ENCODE results near the gene PHACTR3.

PHACTR3 gene

DNA sequence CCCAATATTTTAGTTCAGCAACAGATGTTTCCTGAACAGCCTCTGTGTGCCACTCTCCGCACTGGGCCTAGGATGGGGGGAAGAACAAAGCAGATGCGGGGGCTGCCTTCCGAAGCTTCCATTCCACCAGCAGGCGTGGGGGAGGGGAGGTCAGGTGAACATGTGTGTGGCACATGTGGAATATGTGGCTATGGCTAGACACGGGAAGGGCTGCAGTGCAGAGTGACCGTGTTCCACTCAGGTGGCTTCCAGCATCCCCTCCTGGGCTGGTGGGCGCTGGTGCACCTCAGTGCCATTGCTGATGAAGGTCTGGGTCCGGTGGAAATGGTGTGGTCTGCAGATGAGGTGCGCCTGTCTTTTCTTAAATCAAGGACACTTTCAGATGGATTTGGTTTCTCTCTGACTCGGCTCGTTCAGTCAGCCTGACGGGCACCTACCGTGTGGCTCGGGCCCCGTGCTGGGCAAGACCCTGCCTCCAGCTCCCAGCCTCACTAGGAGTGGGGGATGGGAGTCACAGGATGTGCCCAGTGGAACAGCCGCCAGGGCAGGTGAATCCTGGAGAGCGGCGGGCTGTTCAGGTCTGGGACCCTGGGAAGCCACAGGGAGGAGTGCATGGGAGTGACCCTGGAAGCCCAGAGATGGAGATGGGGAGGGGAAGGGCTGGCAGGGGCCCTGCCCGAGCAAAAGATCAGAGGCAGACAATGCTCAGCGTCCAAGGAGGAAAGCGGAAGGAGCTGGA lies 218.1 kb downstream of the PHACTR3 start:
- Mint-ChIP-seq H3K36me3 (no peaks in the 10 kb centered on the region), H3K27ac (no peak overlapping the region), H3K4me3 (no peak overlapping the region), H3K4me1 (no peaks in the 10 kb centered on the region), H3K9me3 (no peaks in the 10 kb centered on the region), H3K27me3 (peaks cover 10% of the 10 kb centered on the region)
- no peak for ATAC-seq

DNA sequence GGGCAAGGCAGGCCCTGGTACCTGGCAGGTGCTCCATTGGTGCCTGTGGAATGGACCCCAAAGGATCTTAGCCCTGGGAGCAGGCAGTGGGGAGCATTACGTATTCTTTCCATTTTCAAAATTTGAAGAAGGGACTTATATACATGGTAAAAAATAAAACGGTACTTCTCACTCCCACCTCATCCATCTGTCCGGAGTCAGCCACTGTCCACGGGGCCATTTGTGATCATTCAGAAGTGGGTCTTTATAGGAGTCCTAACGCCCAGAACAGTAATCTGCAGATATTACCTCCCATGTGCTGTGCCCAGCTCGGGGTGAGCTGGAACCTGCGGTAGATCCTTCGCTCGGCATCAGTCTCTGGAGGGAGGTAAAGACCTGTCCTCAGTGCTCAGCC lies 218.7 kb downstream of the PHACTR3 start:
- Mint-ChIP-seq H3K4me1 (no peaks in the 10 kb centered on the region), H3K27me3 (peaks cover 10% of the 10 kb centered on the region), H3K36me3 (no peaks in the 10 kb centered on the region), H3K9me3 (no peaks in the 10 kb centered on the region), H3K27ac (no peak overlapping the region), H3K4me3 (no peak overlapping the region)
- ATAC-seq, result no peak

DNA sequence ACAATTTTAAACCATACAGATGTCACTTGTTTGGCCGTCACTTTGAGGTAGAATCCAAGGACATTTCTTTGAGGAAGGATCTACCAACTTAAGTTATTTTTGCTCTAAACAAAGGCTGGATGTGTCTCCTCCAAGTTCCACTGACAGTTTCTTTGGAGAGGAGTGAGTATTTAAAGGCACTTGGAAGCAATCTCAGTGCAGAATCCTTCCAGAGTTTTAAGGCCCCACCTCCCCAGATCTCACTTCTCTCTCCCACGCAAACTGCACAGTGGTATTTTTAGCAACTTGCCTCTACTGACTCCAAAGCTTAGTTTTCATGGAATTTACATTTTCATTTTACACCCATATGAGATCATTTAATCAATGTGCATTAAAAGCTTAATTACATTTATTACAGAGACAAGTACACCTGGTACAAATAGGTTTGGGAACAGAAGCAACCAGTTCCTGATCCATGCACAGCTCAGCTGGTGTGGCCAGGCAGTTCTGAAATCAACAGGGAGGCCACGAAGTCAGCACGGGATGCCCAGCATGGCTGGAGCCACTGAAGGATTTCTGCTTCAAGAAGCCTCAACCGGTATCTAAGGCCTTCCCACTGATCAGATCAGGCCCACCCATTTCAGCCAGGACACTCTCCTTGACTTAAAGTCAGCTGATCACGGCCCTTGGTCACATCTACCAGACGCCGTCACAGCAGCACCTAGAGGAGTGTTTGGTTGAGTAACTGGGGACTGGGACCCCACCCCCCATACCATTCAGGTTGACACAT lies 219.3 kb downstream of the PHACTR3 start:
- Mint-ChIP-seq H3K9me3 (no peaks in the 10 kb centered on the region), H3K27ac (no peak overlapping the region), H3K27me3 (peaks cover 16% of the 10 kb centered on the region), H3K4me3 (no peak overlapping the region), H3K36me3 (no peaks in the 10 kb centered on the region), H3K4me1 (no peaks in the 10 kb centered on the region)
- ATAC-seq, result no peak

DNA sequence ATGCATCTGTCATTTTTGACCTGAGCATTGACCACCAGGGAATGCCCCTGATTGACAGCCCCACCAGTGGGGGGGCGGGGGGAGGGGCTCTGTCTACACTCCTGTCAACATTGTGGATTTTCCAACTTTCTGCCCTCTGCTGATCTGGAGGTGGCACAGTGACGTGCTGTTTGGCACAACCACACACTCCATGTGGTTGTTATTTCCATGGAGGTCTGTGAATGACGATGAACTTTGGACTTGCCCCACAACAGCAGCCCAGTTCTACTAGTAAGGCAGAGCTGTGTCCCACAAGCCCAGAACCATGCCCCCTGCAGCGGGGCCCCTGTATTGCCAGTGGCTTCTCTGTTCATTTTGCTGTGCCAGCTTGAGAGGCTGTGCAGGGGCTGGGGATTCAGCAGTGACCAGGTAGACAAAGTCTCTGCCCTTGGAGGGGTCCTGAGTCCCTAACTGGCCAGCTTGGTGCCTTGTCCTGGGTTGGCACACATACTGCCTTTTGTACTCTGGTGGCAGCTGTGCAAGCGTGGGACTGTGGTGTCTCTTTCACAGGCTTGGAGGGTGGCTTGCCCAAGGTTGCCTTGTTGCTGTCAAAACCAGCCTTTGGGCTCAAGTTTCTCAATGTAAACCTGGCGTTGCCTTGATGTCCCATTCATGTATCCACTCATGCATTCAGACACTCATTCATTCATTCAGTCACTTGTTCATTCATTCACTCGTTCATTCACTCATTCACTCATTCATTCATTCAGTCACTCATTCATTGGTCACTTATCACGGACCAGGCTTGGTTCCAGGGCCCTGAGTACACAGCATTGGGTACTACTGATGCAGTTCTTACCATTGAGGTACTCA lies 220.6 kb downstream of the PHACTR3 start:
- Mint-ChIP-seq H3K27me3 (peaks cover 19% of the 10 kb centered on the region), H3K4me3 (no peak overlapping the region), H3K36me3 (no peaks in the 10 kb centered on the region), H3K9me3 (peaks cover under 1% of the 10 kb centered on the region), H3K4me1 (no peaks in the 10 kb centered on the region), H3K27ac (no peak overlapping the region)
- no peak for ATAC-seq

DNA sequence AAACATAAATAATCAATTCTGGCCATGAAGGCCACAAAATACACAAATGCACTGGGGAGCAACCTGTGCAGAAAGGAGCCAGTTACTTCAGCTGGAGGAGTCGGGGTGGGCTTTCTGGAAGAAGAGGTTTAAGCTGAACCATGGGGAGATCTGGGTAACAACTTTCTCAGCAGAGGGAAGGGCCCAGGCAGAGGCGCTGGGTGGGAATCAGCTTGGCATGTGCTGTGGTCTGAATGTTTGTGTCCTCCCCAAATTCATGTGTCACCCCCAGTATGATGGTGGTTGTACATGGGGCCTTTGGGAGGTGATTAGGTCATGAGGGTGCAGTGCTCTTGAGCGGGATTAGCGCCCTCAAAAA lies 221.2 kb downstream of the PHACTR3 start:
- no peak overlapping the region for H3K27ac Mint-ChIP-seq
- H3K36me3 Mint-ChIP-seq, result no peaks in the 10 kb centered on the region
- ATAC-seq, result no peak

DNA sequence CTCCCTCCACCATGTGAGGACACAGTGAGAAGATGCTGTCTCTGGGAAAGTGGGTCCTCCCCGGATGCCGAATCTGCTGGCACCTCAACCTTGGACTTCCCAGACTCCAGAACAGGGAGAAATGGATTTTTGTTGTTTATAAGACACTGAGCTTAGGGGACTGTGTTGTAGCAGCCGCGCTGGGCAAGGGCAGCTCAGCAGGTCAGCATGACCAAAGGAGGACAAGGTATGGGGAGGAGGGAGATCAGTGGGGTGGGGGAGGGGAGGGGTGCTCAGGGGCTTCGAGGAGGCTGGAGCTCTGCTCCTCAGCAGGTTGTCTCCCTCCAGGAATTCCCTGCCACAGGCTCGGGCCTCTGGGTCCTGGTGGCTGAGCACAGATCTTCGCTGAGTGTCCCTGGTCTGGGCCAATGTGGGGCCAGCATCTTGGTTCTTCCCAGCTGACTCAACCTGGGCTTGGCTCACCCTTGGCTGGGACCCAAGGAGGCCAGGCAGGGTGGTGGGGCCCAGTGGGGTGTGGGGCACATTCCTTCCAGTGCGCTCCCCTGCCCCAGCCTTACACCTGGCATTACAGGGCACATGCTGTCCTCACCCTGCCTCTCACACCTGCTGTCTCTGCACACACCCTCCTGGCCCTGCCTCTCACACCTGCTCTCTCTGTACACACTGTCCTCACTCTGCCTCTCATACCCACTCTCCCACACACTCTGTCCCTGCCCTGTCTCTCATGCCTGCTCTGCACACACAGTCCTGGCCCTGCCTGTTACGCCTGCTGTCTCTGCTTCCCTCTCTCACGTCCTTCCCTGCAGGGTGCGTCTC lies 221.8 kb downstream of the PHACTR3 start:
- Mint-ChIP-seq H3K36me3 (no peaks in the 10 kb centered on the region), H3K4me3 (no peak overlapping the region), H3K27me3 (peaks cover 10% of the 10 kb centered on the region), H3K4me1 (no peaks in the 10 kb centered on the region), H3K9me3 (peaks cover 3% of the 10 kb centered on the region), H3K27ac (no peak overlapping the region)
- peak; percentile 25 for ATAC-seq

More for the DNA sequence above, 221.2 kb downstream of the PHACTR3 start:
- Mint-ChIP-seq H3K9me3 (peaks cover 3% of the 10 kb centered on the region), H3K4me3 (no peak overlapping the region), H3K4me1 (no peaks in the 10 kb centered on the region), H3K27me3 (peaks cover 13% of the 10 kb centered on the region)

DNA sequence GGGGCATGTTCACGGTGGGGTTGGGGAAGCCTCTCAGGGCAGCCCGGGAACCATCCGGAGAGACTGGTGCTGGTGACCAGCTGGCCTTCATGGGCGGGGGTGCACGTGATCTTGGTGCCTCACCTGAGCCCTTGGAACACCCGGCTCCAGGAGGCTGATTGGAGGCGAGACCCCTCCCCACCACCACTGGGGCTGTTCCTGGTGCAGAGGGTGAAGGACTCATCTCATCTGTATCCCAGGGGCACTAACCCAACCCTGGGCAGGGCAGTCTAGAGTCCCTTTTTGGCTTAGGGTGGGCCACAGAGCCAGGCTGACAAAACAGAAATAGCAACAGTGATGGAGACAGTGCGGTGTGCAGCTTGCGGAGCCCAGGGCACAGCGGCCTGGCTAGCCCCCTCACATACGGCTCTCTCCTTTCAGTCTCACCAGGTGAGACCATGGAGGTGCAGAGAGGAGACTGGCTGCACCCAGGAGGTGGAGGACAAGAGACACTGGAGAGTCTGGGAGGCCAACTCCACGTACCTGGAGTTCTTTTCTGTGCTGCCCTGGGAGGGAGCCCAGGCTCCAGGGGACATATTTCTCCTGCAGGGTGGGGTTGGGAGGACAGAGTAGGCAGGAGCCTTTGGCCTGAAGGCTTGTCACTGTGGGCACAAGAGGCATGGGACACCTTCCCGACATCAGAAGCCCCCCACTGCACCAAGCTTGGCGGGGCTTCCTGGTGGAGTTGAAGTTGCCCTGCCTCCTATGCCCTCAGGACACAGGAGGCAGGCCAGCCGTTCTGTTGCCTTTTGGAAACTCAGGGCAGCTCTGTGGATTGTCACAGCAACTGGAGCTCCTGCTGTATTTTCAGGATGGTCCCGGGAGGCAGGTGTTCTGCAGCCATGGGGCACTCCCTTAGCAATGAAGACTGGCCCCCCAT lies 223.1 kb downstream of the PHACTR3 start:
- no peaks in the 10 kb centered on the region for H3K36me3 Mint-ChIP-seq
- H3K4me3 Mint-ChIP-seq, result no peak overlapping the region
- peaks cover 10% of the 10 kb centered on the region for H3K27me3 Mint-ChIP-seq
- H3K27ac Mint-ChIP-seq, result no peak overlapping the region
- no peak for ATAC-seq
- H3K9me3 Mint-ChIP-seq, result peaks cover 3% of the 10 kb centered on the region
- H3K4me1 Mint-ChIP-seq, result no peaks in the 10 kb centered on the region

DNA sequence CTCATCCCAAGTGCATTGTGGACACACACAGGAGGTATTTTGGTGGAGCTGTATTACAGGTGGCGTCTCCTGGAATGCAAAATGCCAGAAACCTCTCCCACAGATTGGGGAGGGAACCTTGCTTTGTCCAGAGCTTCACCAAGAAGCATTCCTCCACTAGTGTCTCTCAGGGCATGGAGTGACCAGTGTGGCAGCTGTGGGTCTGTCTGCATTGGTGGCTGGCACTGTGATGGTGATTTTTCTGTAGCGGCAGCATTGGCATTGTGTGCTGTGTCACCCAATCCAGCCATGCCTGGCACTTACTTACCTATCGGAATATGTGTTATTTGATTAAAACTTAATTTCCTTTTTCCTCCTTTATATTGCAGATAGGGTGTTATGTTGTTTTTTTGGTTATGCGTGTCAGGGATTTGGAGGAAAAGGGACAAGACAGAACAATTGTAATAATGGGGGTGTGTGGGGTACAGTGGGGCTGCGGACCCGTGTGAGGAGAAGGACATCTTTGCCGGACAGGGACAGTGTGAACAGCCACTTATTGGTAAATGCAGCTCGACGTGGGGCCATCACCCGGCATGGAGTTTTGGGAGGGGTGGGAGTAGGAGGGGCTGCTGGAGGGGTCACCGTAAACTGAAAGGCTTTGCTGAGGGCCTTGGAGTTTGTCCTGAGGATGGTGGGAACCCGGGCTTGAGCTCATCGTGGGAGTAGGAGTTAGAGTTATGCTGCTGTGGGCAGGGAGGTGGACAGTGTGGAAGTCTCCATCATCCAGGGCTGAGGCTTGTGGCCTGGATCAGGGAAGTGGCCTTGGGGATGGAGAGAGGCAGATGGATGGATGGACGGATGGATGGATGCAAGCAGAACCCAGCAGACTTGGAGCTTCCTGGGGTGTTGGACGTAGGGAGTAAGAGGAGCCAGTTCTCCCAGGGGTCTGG lies 224.0 kb downstream of the PHACTR3 start:
- Mint-ChIP-seq H3K27ac (no peak overlapping the region), H3K27me3 (peaks cover 13% of the 10 kb centered on the region), H3K9me3 (peaks cover 3% of the 10 kb centered on the region), H3K4me3 (no peak overlapping the region), H3K36me3 (no peaks in the 10 kb centered on the region), H3K4me1 (no peaks in the 10 kb centered on the region)
- no peak for ATAC-seq

DNA sequence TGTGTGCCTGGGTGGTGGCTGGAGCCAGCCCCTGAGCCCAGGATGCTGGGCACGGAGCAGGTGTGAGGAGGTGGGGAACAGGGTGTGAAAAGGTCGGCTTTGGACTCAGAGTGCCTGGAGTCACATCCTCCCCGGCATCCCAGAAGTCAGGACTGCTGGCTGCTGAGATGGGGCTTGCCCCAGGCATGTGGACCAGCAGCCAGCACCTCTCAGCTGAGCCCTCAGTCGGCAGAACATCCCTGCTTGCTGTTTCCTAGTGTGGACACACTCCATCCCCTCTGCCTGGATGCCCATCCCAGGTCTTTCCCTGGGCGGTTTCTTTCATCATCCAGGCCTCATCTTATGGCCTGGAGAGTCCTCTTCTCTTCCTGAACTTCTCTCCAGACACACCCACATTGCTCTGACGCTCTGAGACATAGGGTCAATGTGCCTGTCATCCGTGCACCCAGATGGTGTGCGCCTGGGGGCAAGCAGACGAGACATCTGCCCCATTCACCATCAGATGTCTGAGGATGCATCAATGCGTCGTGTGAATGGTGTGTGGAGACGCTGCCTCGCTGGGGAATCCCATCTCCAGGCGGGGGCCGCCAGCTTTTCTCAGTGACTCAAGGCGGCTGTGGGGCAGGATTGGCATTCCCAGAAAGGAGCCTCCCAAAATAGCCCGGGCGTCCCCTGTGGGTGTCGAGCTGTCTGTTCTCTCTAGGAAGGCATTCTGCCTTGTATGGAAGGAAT lies 224.9 kb downstream of the PHACTR3 start:
- no peaks in the 10 kb centered on the region for H3K4me1 Mint-ChIP-seq
- H3K27ac Mint-ChIP-seq, result no peak overlapping the region
- no peak for ATAC-seq
- peaks cover 3% of the 10 kb centered on the region for H3K9me3 Mint-ChIP-seq
- H3K36me3 Mint-ChIP-seq, result no peaks in the 10 kb centered on the region
- peaks cover 22% of the 10 kb centered on the region for H3K27me3 Mint-ChIP-seq
- H3K4me3 Mint-ChIP-seq, result no peak overlapping the region

DNA sequence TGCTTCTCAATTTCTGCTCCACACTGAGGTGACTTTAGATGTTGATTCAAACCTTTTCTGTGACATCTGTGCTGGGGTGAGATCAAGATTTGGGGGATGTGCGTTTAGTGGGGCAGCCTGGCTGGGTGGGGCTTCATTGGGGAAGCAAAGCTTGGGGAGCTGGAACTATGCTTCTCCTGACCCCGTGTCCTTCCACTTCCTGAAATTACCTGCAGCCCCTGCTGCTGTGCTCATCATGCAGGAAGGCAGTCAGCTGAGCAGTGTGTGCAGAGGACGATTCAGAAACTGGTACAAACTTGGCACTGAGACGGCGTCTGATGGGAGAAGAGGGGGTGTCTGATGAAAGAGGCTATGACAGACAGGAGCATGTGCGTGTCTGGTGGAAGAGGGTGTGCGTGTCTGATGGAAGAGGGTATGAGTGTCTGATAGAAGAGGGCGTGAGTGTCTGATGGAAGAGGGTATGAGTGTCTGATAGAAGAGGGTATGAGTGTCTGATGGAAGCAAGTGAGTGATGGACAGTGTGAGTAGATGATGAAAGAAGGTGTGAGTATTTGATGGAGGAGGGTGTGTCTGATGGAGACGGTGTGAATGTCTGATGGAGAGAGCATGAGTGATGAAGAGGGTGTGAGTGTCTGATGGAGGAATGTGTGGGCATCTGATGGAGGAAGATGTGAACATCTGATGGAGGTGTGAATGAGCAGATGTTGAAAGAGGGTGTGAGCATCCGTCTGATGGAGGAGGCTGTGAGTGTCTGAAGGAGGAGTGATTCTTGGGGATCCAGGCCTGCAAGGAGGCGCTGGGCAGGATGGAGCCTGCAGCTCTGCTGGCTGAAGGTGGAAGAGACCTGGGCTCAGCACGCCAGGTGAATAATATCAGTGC lies 225.7 kb downstream of the PHACTR3 start:
- Mint-ChIP-seq H3K36me3 (no peaks in the 10 kb centered on the region), H3K4me3 (no peak overlapping the region), H3K4me1 (no peaks in the 10 kb centered on the region), H3K27ac (no peak overlapping the region), H3K9me3 (peaks cover 3% of the 10 kb centered on the region), H3K27me3 (peaks cover 30% of the 10 kb centered on the region)
- no peak for ATAC-seq

DNA sequence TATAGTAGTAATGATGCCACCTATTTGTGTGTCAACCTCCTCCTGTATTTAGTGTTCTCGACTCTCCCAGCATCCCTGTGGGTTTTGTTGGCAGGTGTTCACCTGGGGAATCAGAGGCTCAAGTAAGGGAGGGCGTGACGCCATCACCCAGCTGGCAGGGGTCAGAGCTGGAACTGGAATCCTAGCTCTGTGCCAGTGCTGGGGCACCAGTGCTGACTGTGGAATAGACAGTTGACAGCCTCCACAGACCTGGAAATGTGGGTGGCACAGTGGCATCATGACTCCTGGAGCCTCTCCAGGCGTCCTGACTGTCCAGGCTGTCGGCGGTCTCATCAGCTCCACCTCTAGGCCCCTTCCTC lies 226.3 kb downstream of the PHACTR3 start:
- H3K4me1 Mint-ChIP-seq, result no peaks in the 10 kb centered on the region
- H3K36me3 Mint-ChIP-seq, result no peaks in the 10 kb centered on the region
- H3K27ac Mint-ChIP-seq, result no peak overlapping the region
- H3K4me3 Mint-ChIP-seq, result no peak overlapping the region
- peaks cover 36% of the 10 kb centered on the region for H3K27me3 Mint-ChIP-seq
- peaks cover 3% of the 10 kb centered on the region for H3K9me3 Mint-ChIP-seq
- no peak for ATAC-seq
